Adrenal gland (tissue), 12 donors: Measurements from ENCODE around the gene GALNT8. TPM values are rescaled to one million over a fixed set of nuclear protein-coding genes. Genes with fewer than 3 reads are reported as not detected.
A peak's percentile ranks its signal among the peaks of the same experiment; 100 is the strongest.

Source experiments
- DNase-seq, 7 donors: peaks; one replicate each; pipeline ENCODE4 v3.0.0-alpha.2; 2019 to 2020
- H3K27ac ChIP-seq, 5 donors: fragments of 200-600 bp; sonication (generic) in 4 of 5; 1 replicate in 3 of 5; 2 replicates in 2 of 5; pipeline versions ENCODE4 v1.5.1 to v1.8.0; 2016 to 2020; ENCODE audit warnings: mild to moderate bottlenecking in 1 of 5
- H3K27me3 ChIP-seq: fragments of 200-600 bp; 2 replicates; pipeline ENCODE4 v1.8.0; 2021
- H3K36me3 ChIP-seq, 2 donors: fragments of 200-600 bp; replicated peaks in 1 of 2; 1 replicate in 1 of 2; 2 replicates in 1 of 2; pipeline versions ENCODE4 v1.5.1 to v1.8.0; 2018 to 2022
- H3K4me1 ChIP-seq, 2 donors: fragments of 200-600 bp; replicated peaks in 1 of 2; 1 replicate in 1 of 2; 2 replicates in 1 of 2; pipeline versions ENCODE4 v1.5.1 to v1.8.0; 2018 to 2021
- H3K4me3 ChIP-seq, 4 donors: fragments of 200-600 bp; sonication (generic) in 3 of 4; one replicate each; pipeline ENCODE4 v1.5.1; 2016 to 2018
- H3K9me3 ChIP-seq, 3 donors: fragments of 200-600 bp; sonication (generic) in 1 of 3; replicated peaks in 1 of 3; 1 replicate in 2 of 3; 2 replicates in 1 of 3; pipeline versions ENCODE4 v1.5.1 to v1.8.0; 2016 to 2021
- POLR2A ChIP-seq, 2 donors: fragments of 450-650 bp; IDR thresholded peaks; one replicate each; pipeline ENCODE4 v1.6.1; 2017; ENCODE audit warnings: antibody characterized with exemption in 2 of 2, mild to moderate bottlenecking in 2 of 2, moderate library complexity in 1 of 2
- WGBS, 4 donors: extraction: QIAGEN DNeasy Blood & Tissue Kit in 2 of 4; methylation state at CpG; one replicate each; pipeline versions ENCODE4 v1.1.5 to v1.1.7; 2013 to 2017; 5-methylcytosine and 5-hydroxymethylcytosine counted together
- intact Hi-C, 2 donors: fragments of 100-400 bp; cut with DNase I; formaldehyde crosslinking; loops; one replicate each; pipeline versions ENCODE4 v1.14.1 to v1.15.0; 2022 to 2023
- polyA plus RNA-seq, 3 donors: library from polyadenylated mRNA; stranded (reverse); fragments of 200-250 nt in 2 of 3; fragments of 350-450 nt in 1 of 3; fragmentation: Illumina TruSeq in 1 of 3; extraction: RNeasy Lipid Tissue Mini Kit (QIAGEN cat#74804) in 1 of 3; gene quantifications; one replicate each; pipeline ENCODE4 v1.2.3, GENCODE V29; 2013 to 2014
- total RNA-seq, 9 donors: library from RNA; depleted of rRNA in 4 of 9; stranded (reverse); fragments of >200 nt in 4 of 9; fragments of 120-200 nt in 1 of 9; fragmentation: NEBNext Ultra II Directional in 1 of 9; extraction: Animal tissue kit (Norgen Biotek cat#: 25700) in 1 of 9; gene quantifications; one replicate each; pipeline versions ENCODE4 v1.1.0 to v1.2.4, GENCODE V29; 2013 to 2023
- TF ChIP-seq, protein P1 (sequence below), 6 experiments: fragments of 450-650 bp in 4 of 6; fragments of 200-600 bp in 2 of 6; sonication (generic) in 1 of 6; IDR thresholded peaks; 1 replicate in 5 of 6; 2 replicates in 1 of 6; pipeline versions ENCODE4 v1.5.1 to v1.8.0; 2016 to 2021; ENCODE audit warnings: antibody characterized with exemption in 6 of 6, mild to moderate bottlenecking in 2 of 6, moderate library complexity in 1 of 6
- donor health status: healthy with polysubstance abuse.
- donor health status: Bipolar disorder and iron deficiency.
- donor health status: DM: yes; HTN: yes; CAD: no.
- donor health status: DM: no; HTN: no; CAD: no.
- donor health status: DM: no; HTN: no; CAD: no.
- donor health status: DM: yes; HTN: yes; CAD: no.

The GALNT8 gene
- total and polyA plus RNA-seq, 12 donors, result 0.04 to 4.9 (median 1.6) TPM; not detected in 2

DNA sequence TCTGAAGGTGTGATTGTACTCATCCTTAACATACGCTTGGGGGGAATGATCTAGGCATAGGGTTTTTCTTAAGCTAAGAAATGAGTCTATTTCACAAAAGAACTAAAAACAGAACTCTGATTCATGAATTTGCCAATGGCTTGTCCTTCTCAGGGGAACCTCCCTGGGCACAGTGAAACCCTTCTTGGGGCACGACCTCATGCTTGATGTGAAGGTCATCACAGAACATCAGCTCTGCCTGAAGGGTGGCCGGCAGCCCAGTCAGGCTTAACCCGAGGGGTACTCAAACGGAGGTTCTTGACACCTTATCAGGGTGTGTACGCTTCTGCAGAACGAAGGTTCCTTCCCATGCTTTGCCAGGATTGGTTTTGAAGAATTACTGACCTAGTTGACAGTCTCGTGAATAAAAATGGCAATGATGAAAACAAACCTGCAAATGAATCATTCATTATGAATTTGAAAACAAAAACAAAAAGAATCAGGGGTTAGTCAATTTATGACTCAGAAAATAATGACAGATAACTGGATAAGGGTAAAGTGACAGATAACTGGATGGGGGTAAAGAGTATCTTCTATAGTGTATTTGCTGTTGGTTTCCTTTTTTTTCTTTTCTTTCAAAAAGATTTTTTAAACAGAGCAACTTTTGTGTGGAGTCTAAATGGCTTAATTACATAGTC lies 86.4 kb downstream of the GALNT8 start:
- no peak overlapping the region for H3K4me3 ChIP-seq
- WGBS, 4 donors, result 38 to 54% (median 47%) methylated on average over 8 of the region's 8 CpGs
- no peak overlapping the region for H3K27ac ChIP-seq
- intact Hi-C loops, result no loop called here
- H3K36me3 ChIP-seq, result no peaks in the 10 kb centered on the region
- no peak for DNase-seq
- no peak for TF ChIP-seq POLR2A (IDR thresholded peaks at IDR 0.05)
- TF ChIP-seq, protein P1, sequence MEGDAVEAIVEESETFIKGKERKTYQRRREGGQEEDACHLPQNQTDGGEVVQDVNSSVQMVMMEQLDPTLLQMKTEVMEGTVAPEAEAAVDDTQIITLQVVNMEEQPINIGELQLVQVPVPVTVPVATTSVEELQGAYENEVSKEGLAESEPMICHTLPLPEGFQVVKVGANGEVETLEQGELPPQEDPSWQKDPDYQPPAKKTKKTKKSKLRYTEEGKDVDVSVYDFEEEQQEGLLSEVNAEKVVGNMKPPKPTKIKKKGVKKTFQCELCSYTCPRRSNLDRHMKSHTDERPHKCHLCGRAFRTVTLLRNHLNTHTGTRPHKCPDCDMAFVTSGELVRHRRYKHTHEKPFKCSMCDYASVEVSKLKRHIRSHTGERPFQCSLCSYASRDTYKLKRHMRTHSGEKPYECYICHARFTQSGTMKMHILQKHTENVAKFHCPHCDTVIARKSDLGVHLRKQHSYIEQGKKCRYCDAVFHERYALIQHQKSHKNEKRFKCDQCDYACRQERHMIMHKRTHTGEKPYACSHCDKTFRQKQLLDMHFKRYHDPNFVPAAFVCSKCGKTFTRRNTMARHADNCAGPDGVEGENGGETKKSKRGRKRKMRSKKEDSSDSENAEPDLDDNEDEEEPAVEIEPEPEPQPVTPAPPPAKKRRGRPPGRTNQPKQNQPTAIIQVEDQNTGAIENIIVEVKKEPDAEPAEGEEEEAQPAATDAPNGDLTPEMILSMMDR (IDR thresholded peaks at IDR 0.05), result no peak
- H3K27me3 ChIP-seq, result peaks cover 18% of the 10 kb centered on the region
- H3K4me1 ChIP-seq, result peaks cover 0 to 12% of the 10 kb centered on the region in 2 donors
- H3K9me3 ChIP-seq, result no peaks in the 10 kb centered on the region

GRCh38 chr12:4807116-4807783 lies 87.0 kb downstream of the GALNT8 start:
- Histone ChIP-seq H3K27ac (no peak overlapping the region), H3K4me1 (peaks cover 0 to 12% of the 10 kb centered on the region in 2 donors), H3K36me3 (no peaks in the 10 kb centered on the region), H3K4me3 (no peak overlapping the region), H3K9me3 (no peaks in the 10 kb centered on the region), H3K27me3 (peaks cover 18% of the 10 kb centered on the region)
- TF ChIP-seq POLR2A (IDR thresholded peaks at IDR 0.05), result no peak
- TF ChIP-seq, protein P1 (IDR thresholded peaks at IDR 0.05), result no peak
- WGBS, 4 donors, result 54 to 66% (median 57%) methylated on average over 6 of the region's 6 CpGs
- intact Hi-C loops, result no loop called here
- no peak for DNase-seq

GRCh38 chr12:4807813-4808212 lies 87.6 kb downstream of the GALNT8 start:
- Histone ChIP-seq H3K36me3 (no peaks in the 10 kb centered on the region), H3K27ac (no peak overlapping the region), H3K27me3 (peaks cover 21% of the 10 kb centered on the region), H3K4me1 (peaks cover 0 to 12% of the 10 kb centered on the region in 2 donors), H3K4me3 (no peak overlapping the region), H3K9me3 (no peaks in the 10 kb centered on the region)
- TF ChIP-seq, protein P1 (IDR thresholded peaks at IDR 0.05), result no peak
- TF ChIP-seq POLR2A (IDR thresholded peaks at IDR 0.05), result no peak
- DNase-seq, result no peak
- WGBS, 4 donors, result 59 to 63% (median 61%) methylated on average over 2 of the region's 2 CpGs
- intact Hi-C loops, result no loop called here

DNA sequence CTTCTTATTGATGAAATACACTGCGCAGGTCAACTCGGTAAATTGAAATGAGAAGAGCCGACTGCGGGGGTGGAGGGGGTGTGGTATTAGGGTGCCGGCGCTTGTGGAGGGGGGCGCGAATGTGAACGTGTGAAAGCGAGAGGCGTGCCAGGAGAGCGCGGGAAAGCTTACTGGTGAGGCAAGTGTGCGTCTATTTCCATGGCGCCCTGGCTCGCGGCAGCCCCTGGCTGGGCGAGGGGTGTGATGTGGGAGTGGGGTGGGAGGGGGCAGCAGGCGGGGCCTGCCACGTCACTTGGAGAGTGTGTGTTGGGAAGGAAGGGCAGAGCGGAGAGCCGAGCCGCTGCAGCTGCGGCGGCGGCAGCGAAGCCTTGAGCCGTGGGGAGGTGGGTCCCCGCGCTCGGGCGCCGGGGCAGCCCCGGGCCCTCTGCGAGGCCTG lies 88.8 kb downstream of the GALNT8 start:
- Histone ChIP-seq H3K36me3 (no peaks in the 10 kb centered on the region), H3K9me3 (no peaks in the 10 kb centered on the region), H3K4me1 (peaks cover 0 to 12% of the 10 kb centered on the region in 2 donors), H3K27ac (no peak overlapping the region), H3K4me3 (peak overlapping the region in 1 of 4 donors; percentile 29), H3K27me3 (peaks cover 34% of the 10 kb centered on the region)
- TF ChIP-seq POLR2A (IDR thresholded peaks at IDR 0.05), result no peak
- TF ChIP-seq, protein P1 (IDR thresholded peaks at IDR 0.05), result no peak
- WGBS, 4 donors, result 0 to 2% (median 2%) methylated on average over 19 to 35 of the region's 35 CpGs
- intact Hi-C loops, result no loop called here
- DNase-seq, result peak in 2 of 7 donors; percentile 22 to 54
